Stomach smooth muscle (tissue), 2 donors: Measurements from ENCODE around the gene RNF123.

ENCODE experiments used
- H3K27ac ChIP-seq: one replicate; pipeline ENCODE4 v1.7.0; 2013; ENCODE audit warnings: mild to moderate bottlenecking, low read length, inconsistent platforms
- H3K27me3 ChIP-seq, 2 donors: one replicate each; pipeline ENCODE4 v1.7.0; 2013; ENCODE audit warnings: low read length in 2 of 2; ENCODE audit not compliant: insufficient read depth in 2 of 2, control insufficient read depth in 1 of 2
- H3K36me3 ChIP-seq, 2 donors: one replicate each; pipeline ENCODE4 v1.7.0; 2013; ENCODE audit warnings: low read length in 2 of 2; ENCODE audit not compliant: control insufficient read depth in 2 of 2, insufficient read depth in 2 of 2
- H3K4me1 ChIP-seq: one replicate; pipeline ENCODE4 v1.7.0; 2013; ENCODE audit warnings: low read length; ENCODE audit not compliant: control insufficient read depth, insufficient read depth
- H3K4me3 ChIP-seq, 2 donors: one replicate each; pipeline ENCODE4 v1.7.0; 2013; ENCODE audit warnings: low read length in 2 of 2
- H3K9ac ChIP-seq, 2 donors: one replicate each; pipeline ENCODE4 v1.7.0; 2013; ENCODE audit warnings: low read length in 2 of 2, mild to moderate bottlenecking in 1 of 2
- H3K9me3 ChIP-seq, 2 donors: one replicate each; pipeline ENCODE4 v1.7.0; 2013; ENCODE audit warnings: low read length in 2 of 2; ENCODE audit not compliant: control insufficient read depth in 2 of 2
- donor health status: healthy.
- donor health status: Pancreatic carcinoma.

The RNF123 gene

DNA sequence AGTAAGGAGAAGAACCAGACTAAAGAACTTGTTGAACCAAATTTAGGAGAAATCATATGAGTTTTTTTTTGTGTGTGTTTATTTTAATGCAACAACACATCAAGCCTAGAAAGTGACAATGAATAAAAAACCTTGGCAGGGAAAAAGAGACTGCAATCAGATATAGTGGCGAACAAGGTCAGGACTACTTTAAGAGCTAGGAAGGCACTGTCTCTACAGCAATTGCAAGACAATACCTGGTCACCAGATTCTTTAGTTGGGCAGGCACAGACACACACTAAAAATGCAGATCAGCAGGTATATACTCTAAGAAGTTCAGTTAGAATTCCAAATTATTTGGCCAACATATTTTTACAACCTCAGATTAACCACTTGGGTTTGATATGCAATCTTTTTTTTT, 65.2 kb downstream of the RNF123 start:
- H3K4me3 ChIP-seq: no peak overlapping the region
- no peaks in the 10 kb centered on the region for H3K9me3 ChIP-seq
- no peak overlapping the region for H3K27ac ChIP-seq
- H3K27me3 ChIP-seq: no peaks in the 10 kb centered on the region
- no peak overlapping the region for H3K9ac ChIP-seq
- H3K4me1 ChIP-seq: peaks cover 8% of the 10 kb centered on the region
- H3K36me3 ChIP-seq: no peaks in the 10 kb centered on the region

DNA sequence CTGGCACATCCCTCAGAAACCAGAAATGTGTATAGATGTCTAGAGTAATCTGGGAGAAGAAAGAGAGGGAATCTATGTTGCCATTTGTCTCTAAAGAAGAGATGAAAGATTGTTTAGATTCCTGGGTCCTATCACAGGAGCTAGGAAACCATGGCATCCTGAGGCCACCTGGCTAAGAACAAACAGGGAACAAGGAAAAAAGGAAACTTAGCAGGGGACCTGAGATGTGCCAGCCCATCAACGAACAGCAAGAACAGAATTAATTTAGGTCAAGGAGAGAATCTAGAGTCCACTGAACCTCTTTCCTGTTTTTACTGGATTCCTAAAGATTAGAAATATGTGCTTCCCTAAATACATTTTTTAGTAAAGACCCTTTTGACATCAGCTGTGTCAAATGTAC, 66.7 kb downstream of the RNF123 start:
- Histone ChIP-seq H3K27ac (no peak overlapping the region), H3K4me1 (peaks cover 8% of the 10 kb centered on the region), H3K9ac (no peak overlapping the region), H3K4me3 (no peak overlapping the region), H3K36me3 (no peaks in the 10 kb centered on the region), H3K9me3 (no peaks in the 10 kb centered on the region), H3K27me3 (no peaks in the 10 kb centered on the region)

DNA sequence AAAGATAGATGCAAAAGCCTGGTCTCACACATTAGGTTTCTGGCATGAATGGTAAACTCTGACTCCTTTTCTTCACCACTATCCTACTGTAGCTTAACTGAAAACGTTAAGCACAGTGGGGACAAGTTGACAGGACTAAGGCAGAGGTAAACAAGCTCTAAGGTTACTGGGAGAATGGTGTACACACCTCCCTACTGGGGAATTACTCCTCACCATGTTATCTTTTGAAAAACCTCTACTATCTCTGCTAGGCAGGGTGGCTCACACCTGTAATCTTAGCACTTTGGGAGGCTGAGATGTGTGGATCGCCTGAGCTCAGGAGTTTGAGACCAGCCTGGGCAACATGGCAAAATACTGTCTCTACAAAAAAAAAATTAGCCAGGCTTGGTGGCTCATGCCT, 67.8 kb downstream of the RNF123 start:
- Histone ChIP-seq H3K4me1 (peaks cover 8% of the 10 kb centered on the region), H3K9me3 (no peaks in the 10 kb centered on the region), H3K36me3 (no peaks in the 10 kb centered on the region)

DNA sequence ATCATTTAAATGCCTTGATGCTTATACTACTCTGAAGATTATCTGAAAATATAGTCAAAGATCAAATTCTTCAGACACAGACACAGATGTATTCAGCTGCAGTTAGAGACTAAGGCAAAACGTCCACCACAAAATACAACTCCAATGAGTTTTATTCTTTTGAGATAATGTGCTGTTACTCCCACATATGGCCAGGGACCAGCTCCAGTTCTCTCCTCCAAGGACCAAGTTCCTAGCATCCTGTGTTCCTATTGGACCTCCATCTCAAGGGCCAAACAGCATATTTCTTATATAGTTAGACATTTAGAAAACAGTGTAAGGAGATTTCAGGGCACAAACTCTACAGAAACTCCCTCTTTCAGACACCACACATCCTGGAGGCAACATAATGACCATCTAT, 69.9 kb downstream of the RNF123 start:
- Histone ChIP-seq H3K9ac (no peak overlapping the region), H3K27ac (no peak overlapping the region), H3K27me3 (no peaks in the 10 kb centered on the region), H3K9me3 (no peaks in the 10 kb centered on the region), H3K4me3 (no peak overlapping the region), H3K4me1 (peaks cover 4% of the 10 kb centered on the region), H3K36me3 (no peaks in the 10 kb centered on the region)

More for the DNA sequence above, 67.8 kb downstream of the RNF123 start:
- H3K27me3 ChIP-seq: no peaks in the 10 kb centered on the region
- H3K4me3 ChIP-seq: no peak overlapping the region
- H3K9ac ChIP-seq: no peak overlapping the region
- no peak overlapping the region for H3K27ac ChIP-seq

DNA sequence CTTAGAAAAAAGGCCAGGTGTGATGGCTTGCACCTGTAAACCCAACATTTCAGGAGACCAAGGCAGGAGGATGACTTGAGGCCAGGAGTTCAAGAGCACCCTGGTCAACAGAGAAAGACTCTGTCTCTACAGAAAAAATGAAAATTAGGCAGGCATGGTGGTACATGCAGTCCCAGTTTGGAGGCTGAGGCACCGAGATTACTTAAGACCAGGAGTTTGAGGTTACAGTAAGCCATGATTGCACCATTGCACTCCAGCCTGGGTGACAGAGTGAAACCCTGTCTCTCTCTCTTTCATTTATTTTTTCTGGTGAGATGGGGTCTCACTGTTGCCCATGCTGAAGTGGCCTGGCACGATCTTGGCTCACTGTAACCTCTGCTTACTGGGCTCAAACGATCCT, 72.3 kb downstream of the RNF123 start:
- H3K4me3 ChIP-seq: no peak overlapping the region
- H3K9ac ChIP-seq: no peak overlapping the region
- H3K9me3 ChIP-seq: no peaks in the 10 kb centered on the region
- no peaks in the 10 kb centered on the region for H3K4me1 ChIP-seq
- no peaks in the 10 kb centered on the region for H3K36me3 ChIP-seq
- no peaks in the 10 kb centered on the region for H3K27me3 ChIP-seq
- H3K27ac ChIP-seq: no peak overlapping the region

DNA sequence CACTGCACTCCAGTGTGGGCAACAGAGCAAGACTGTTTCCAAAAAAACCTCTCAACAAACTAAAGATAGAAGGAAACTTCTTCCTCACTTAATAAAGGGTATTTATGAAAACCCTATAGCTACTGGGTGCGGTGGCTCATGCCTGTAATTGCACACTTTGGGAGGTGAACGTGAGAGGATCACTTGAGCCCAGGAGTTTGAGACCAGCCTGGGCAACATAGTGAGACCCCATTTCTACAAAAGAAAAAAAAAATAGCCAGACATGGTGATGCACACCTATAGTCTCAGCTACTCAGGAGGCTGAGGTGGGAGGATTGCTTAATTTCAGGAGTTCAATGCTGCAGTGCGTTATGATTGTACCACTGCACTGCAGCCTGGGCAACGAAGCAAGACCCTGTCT, 74.6 kb downstream of the RNF123 start:
- H3K4me1 ChIP-seq: no peaks in the 10 kb centered on the region
- no peaks in the 10 kb centered on the region for H3K36me3 ChIP-seq

DNA sequence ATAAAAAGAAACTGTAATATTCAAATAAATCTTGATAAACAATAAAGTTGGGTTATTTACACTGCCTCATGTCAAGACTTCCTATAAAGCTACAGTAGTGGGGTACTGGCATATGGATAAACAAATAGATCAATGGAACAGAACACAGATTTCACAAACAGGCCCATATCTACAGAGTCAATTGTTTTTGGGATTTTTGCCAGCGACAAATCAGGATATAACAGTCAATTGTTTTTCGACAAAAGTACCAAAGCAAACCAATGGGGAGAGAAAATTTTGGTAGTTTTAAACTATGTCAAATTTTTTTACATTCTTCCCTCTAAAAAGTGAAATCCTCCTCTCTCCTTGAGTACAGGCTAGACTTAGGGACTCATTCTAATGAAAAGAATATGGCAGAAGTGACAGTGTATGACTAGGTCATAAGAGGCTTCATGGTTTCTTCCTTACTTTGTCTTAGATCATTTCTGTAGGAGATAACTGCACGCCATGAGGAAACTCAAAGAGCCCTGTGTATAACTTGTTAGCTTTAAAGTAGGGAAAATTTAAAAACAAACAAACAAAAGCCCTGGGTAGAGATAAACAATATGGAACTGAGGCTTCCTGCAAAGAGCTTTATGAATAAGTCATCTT, 80.0 kb downstream of the RNF123 start:
- Histone ChIP-seq H3K4me3 (no peak overlapping the region), H3K27ac (no peak overlapping the region), H3K4me1 (no peaks in the 10 kb centered on the region), H3K9ac (no peak overlapping the region), H3K9me3 (no peaks in the 10 kb centered on the region), H3K36me3 (peaks cover 0 to 2% of the 10 kb centered on the region in 2 donors), H3K27me3 (no peaks in the 10 kb centered on the region)

More for the DNA sequence above, 74.6 kb downstream of the RNF123 start:
- H3K9ac ChIP-seq: no peak overlapping the region
- no peak overlapping the region for H3K27ac ChIP-seq
- H3K27me3 ChIP-seq: no peaks in the 10 kb centered on the region
- H3K9me3 ChIP-seq: no peaks in the 10 kb centered on the region
- no peak overlapping the region for H3K4me3 ChIP-seq

DNA sequence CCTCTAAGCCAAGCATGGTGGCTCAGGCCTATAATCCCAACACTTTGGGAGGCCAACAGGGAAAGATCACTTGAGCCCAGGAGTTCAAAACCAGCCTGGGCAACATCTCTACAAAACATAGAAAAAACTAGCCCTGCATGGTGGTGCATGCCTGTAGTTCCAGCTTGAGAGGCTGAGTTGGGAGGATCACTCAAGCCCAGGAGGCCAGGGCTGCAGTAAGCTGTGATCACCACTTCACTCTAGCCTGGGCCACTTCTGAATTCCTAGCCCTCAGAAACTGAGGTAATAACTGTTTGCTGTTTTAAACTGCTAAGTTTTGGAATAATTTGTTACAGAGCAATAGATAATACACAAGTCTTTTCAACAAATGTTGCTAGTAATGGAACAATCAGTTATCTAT, 80.6 kb downstream of the RNF123 start:
- Histone ChIP-seq H3K36me3 (peaks cover 0 to 2% of the 10 kb centered on the region in 2 donors), H3K27ac (no peak overlapping the region), H3K4me1 (peaks cover under 1% of the 10 kb centered on the region), H3K9ac (no peak overlapping the region), H3K27me3 (no peaks in the 10 kb centered on the region), H3K9me3 (no peaks in the 10 kb centered on the region), H3K4me3 (no peak overlapping the region)
